Measurements from ENCODE around the gene PARD3B. TPM values are rescaled to one million over a fixed set of nuclear protein-coding genes. Genes with fewer than 3 reads are reported as not detected.

Gene PARD3B
- total and polyA plus RNA-seq, 2 of the 13 experiments (the other 11 are each of a cell fraction or from before 2014, with no cell fraction given) = 0.71 to 2.3 TPM

GRCh38 chr2:204590063-204590462 lies 44.8 kb downstream of the PARD3B start:
- Histone ChIP-seq H3K27me3 (ENCODE audit: control insufficient read depth in 1 of 2, insufficient read depth in 2 of 2, low read length in 2 of 2) (no peaks in the 10 kb centered on the region), H3K4me3 (replicated peaks in 1 of 3; ENCODE audit: insufficient read depth in 1 of 3, low read depth in 2 of 3, low read length in 3 of 3) (no peak overlapping the region), H3K27ac (ENCODE audit: extremely low read length, insufficient read depth, low read length) (no peak overlapping the region), H3K9me3 (ENCODE audit: low read length) (peaks cover 49% of the 10 kb centered on the region), H2AFZ (ENCODE audit: low read length) (no peak overlapping the region), H3K9ac (ENCODE audit: insufficient read depth, low read depth, low read length) (no peak overlapping the region), H3K4me2 (ENCODE audit: low read depth, low read length) (no peak overlapping the region), H3K36me3 (replicated peaks in 1 of 2; ENCODE audit: control insufficient read depth in 1 of 2, insufficient read depth in 2 of 2, low read length in 2 of 2) (no peaks in the 10 kb centered on the region), H4K20me1 (ENCODE audit: insufficient read depth, low read length) (no peaks in the 10 kb centered on the region), H3K4me1 (ENCODE audit: insufficient read depth, low read length) (no peaks in the 10 kb centered on the region), H3K79me2 (ENCODE audit: insufficient read depth, low read length) (no peaks in the 10 kb centered on the region)
- TF ChIP-seq ZNF264 (CRISPR knock-in tag; IDR thresholded peaks at IDR 0.05) = peak; percentile 95
- no peak for TF ChIP-seq IKZF4 (CRISPR knock-in tag; IDR thresholded peaks at IDR 0.05; ENCODE audit: borderline replicate concordance, low read depth, not compliant biosample characterization)
- ATAC-seq (no peak), FAIRE-seq (no peak), DNase-seq (ENCODE audit: low spot score) (no peak)
- ChIA-PET POLR2A (no interaction called here), CTCF (ENCODE audit: low intra/inter-chr PET ratio, low total read pairs) (no interaction called here)
- in situ Hi-C loops (cut with HindIII; ENCODE audit: extremely low pct_ligation_motif_present, low pct_unique_long_range_greater_than_20kb) = no loop called here
- WGBS (ENCODE audit: low lambda C conversion rate) = 54% methylated on average over 3 of the region's 3 CpGs
- BruUV-seq (replicated peaks) = no TSS peak
- intact Hi-C loops (cut with micrococcal nuclease; ENCODE audit: unreplicated experiment) = no loop called here

GRCh38 chr2:204591225-204591624 lies 46.0 kb downstream of the PARD3B start:
- H3K27me3 ChIP-seq (ENCODE audit: control insufficient read depth in 1 of 2, insufficient read depth in 2 of 2, low read length in 2 of 2) = no peaks in the 10 kb centered on the region
- peaks cover 44% of the 10 kb centered on the region for H3K9me3 ChIP-seq (ENCODE audit: low read length)
- TF ChIP-seq MBD4 (IDR thresholded peaks at IDR 0.05; ENCODE audit: borderline replicate concordance, low read length) = no peak
- TF ChIP-seq KAT2B (IDR thresholded peaks at IDR 0.05; ENCODE audit: borderline replicate concordance, low read depth, low read length) = no peak
- TF ChIP-seq FOXA1 (IDR thresholded peaks at IDR 0.05) = no peak
- TF ChIP-seq FOXA1 (CRISPR knock-in tag; IDR thresholded peaks at IDR 0.05) = no peak
- no peak for TF ChIP-seq MEIS2 (CRISPR knock-in tag; IDR thresholded peaks at IDR 0.05)
- H3K4me1 ChIP-seq (ENCODE audit: insufficient read depth, low read length) = no peaks in the 10 kb centered on the region
- CTCF ChIA-PET (ENCODE audit: low intra/inter-chr PET ratio, low total read pairs) = no interaction called here
- ATAC-seq = no peak
- no peaks in the 10 kb centered on the region for H4K20me1 ChIP-seq (ENCODE audit: insufficient read depth, low read length)
- POLR2A ChIA-PET = no interaction called here
- no peak for DNase-seq (ENCODE audit: low spot score)
- no TSS peak for BruUV-seq (replicated peaks)
- intact Hi-C loops (cut with micrococcal nuclease; ENCODE audit: unreplicated experiment) (no loop called here), in situ Hi-C loops (cut with HindIII; ENCODE audit: extremely low pct_ligation_motif_present, low pct_unique_long_range_greater_than_20kb) (no loop called here)
- H2AFZ ChIP-seq (ENCODE audit: low read length) = no peak overlapping the region
- 41% methylated on average over 1 of the region's 1 CpG for WGBS (ENCODE audit: low lambda C conversion rate)
- no peaks in the 10 kb centered on the region for H3K79me2 ChIP-seq (ENCODE audit: insufficient read depth, low read length)
- H3K36me3 ChIP-seq (replicated peaks in 1 of 2; ENCODE audit: control insufficient read depth in 1 of 2, insufficient read depth in 2 of 2, low read length in 2 of 2) = no peaks in the 10 kb centered on the region
- H3K27ac ChIP-seq (ENCODE audit: extremely low read length, insufficient read depth, low read length) = no peak overlapping the region
- H3K4me3 ChIP-seq (replicated peaks in 1 of 3; ENCODE audit: insufficient read depth in 1 of 3, low read depth in 2 of 3, low read length in 3 of 3) = no peak overlapping the region
- H3K9ac ChIP-seq (ENCODE audit: insufficient read depth, low read depth, low read length) = no peak overlapping the region
- FAIRE-seq = no peak
- H3K4me2 ChIP-seq (ENCODE audit: low read depth, low read length) = no peak overlapping the region

Data from HepG2 (cell line).